ENCODE measurements around the gene RAD51AP1.
"Not testable (repeated sequence)": the region's sequence is repeated elsewhere in the genome, so short reads cannot be mapped to it uniquely, and the experiment has no call there.

Gene RAD51AP1

DNA sequence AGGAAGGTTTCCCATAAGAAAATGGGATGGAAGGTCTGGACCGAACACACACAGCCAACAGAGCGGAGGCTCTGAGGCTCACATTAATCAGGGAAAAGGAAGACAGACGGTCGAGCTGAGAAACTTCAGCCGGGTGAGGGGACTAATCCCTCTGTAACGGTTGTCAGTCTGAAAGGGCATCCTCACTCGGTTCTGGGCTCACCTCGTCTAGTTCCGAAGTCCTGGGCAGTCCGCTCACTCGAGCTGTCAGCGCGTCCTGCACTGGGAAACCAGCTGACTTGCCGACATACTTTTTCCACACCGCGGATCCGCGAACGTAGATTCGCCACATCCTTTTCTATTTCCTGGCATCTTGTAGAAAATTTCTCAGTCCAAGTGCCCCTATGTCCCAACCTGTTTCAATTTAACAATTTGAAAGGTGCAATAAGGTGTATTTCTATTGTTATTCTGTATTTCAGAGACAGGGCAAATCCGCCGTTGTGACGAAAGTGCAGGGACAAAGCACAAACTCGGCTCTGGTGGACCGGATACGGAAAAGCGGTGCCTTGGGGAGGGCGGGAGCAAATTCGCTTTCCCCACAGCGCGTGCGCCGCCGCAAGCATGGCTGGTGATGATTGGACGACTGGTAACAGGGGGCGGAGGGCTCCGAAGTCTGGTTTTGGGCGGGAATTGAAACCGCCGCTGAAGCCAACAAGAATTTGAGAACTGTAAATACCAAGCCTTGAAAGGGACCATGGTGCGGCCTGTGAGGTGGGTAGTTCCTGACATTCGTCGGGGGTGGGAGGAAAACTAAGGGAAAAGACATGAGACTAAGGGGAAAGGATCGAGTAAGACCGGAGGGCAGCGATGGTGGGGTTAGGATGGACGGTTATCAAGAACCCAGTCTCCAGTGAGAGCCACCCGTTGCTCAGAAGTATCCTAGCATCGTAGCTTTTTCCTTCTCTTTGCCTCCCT, at the start of gene RAD51AP1:
TSS of gene RAD51AP1 (plus strand) at position 684 of the 954 bp plus-strand sequence. CDS start at position 734, 50 bp downstream.
- DNase-seq: peak; percentile 97

GRCh38 chr12:4489556-4489955, 49.1 kb upstream of the RAD51AP1 start:
- DNase-seq: no peak

DNA sequence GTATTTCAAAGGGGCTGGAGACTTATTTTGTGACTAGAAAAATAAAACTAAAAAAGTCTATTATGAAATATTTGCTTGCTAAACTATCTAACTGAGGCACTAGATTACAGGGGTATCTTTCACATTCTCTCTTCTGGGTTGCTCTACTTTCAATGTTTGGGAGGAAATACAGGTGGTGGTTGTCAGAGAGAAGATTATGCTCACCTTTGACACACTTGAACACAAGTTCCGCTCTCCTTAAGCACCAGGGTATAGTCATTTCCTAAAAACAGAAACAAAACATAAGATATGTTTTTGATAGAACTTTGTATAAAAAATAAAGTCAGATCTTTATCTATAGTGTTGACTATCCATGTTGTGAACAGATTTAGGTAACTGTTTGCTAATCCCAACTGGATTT, 47.7 kb upstream of the RAD51AP1 start:
- no peak for DNase-seq

- no peak for DNase-seq
Measured at GRCh38 chr12:4496145-4496838, 42.4 kb upstream of the RAD51AP1 start.

- DNase-seq: no peak
Measured at GRCh38 chr12:4499186-4499585, 39.5 kb upstream of the RAD51AP1 start.

DNA sequence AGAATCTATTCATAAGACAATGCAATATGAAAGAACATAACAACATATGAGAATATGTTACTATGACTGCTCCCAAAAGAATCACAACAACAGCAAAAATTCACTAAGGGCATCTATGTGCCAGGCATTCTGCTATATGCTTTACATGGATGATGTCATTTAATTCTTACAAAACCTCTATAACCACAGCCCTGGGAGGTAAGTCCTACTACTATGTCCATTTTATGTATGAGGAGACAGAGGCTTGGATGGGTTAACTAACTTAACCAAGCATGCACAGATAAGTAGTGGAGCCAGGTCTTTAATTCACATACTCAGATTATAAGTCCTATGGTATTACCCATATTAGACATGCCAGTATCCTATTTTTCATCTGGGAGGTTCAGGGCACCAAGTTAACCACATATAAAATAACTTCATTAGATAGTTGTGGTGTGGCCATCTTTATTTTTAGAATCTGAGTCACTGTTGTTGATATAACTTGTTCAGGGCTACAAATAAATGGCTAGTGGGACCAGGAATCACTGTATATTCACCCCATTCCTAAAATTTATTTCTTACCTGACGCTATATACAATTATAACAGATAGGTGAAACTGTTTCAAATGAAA, 33.2 kb upstream of the RAD51AP1 start:
- no peak for DNase-seq

DNA sequence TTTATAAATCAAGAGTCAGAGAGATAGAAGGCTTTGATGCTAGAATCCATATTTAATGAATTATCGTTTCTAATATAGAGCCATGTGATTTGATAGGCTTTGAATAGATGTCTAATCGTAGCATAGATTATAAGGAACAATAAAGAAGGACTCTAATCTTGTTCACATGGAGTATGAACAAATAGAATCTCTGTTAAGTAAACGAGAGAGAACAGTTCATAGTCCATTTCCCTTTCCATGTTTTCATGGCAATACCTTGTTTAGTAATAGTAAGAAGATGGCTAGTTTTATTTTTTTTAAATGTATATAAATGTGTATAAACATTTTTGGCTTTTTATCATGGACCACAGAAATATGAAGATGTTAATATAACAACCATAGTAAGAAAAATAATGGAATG, 32.3 kb upstream of the RAD51AP1 start:
- no peak for DNase-seq

GRCh38 chr12:4506870-4507269, 31.8 kb upstream of the RAD51AP1 start:
- no peak for DNase-seq

- not testable (repeated sequence) for DNase-seq
Measured at GRCh38 chr12:4508503-4508902, 30.2 kb upstream of the RAD51AP1 start.

- not testable (repeated sequence) for DNase-seq
Measured at GRCh38 chr12:4509269-4509668, 29.4 kb upstream of the RAD51AP1 start.

DNA sequence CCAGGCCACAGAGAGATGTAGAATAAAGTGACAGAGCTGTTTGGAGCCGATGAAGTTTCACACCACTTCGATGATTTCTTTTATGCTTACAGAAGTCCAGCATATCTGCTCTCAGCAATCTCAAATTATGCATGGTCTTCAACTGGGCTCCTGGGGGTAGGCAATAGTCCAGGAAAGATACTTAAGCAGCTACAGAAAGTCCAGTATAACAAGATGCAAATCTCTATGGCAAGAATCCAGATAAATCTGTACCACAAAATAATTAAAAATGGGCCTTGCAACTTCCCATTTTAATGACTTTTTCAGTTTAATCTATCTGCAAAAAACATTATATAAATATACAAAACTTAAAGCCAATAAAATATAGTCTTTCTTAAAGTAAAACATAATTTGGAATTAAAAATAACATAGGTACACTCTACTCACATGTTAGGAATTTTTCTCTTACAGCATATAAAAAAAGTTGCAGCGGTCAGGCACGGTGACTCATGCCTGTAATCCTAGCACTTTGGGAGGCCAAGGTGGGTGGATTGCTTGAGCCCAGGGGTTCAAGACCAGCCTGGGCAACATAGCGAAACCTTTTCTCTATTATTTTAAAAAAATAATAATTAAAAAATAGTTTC, 20.5 kb upstream of the RAD51AP1 start:
- no peak for DNase-seq

DNA sequence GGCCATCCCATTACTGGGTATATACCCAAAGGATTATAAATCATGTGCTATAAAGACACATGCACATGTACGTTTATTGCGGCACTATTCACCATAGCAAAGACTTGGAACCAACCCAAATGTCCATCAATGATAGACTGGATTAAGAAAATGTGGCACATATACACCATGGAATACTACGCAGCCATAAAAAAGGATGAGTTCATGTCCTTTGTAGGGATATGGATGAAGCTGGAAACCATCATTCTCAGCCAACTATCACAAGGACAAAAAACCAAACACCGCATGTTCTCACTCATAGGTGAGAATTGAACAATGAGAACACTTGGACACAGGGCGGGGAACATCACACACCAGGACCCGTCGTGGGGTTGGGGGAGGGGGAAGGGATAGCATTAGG, 15.2 kb upstream of the RAD51AP1 start:
- DNase-seq: not testable (repeated sequence)

GRCh38 chr12:4526923-4527546, 11.7 kb upstream of the RAD51AP1 start:
- no peak for DNase-seq

GRCh38 chr12:4530160-4530559, 8.5 kb upstream of the RAD51AP1 start:
- no peak for DNase-seq

GRCh38 chr12:4530982-4531586, 7.6 kb upstream of the RAD51AP1 start:
- DNase-seq: no peak

GRCh38 chr12:4535092-4535491, 3.6 kb upstream of the RAD51AP1 start:
- DNase-seq: no peak

GRCh38 chr12:4535871-4536270, 2.8 kb upstream of the RAD51AP1 start:
- no peak for DNase-seq

DNA sequence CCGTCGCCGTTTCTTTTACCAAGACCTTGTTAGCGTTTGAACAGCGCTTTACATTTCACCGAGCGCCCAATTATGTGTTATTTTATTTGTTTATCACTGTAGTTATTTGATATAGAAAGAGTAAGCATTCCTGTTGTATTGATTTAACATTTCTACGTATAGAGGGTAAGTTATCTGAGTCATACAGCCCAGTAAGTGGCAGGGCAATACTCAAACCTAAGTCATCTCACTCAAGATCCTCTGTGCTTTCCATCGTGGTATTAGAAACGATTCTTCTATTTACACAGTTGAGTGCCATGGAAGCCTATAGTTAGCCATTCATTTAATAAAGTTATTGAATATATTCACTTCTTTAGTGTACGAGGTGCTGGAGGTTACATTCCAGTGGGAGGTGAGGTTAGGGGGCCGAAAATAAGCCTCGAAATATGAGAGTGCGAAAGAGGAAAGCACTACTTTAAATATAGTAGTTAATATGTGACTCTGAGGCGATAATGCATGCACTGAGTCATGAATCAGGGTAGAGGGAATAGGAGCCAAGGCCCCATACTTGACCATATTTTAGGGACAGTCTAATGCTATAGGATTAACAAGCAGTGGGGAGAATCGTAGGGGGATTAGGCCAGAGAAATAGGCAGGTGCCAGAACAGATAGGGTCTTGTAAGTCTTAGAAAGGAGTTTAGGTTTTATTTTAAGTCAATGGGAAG, 629 bp downstream of the RAD51AP1 start:
- no peak for DNase-seq

DNA sequence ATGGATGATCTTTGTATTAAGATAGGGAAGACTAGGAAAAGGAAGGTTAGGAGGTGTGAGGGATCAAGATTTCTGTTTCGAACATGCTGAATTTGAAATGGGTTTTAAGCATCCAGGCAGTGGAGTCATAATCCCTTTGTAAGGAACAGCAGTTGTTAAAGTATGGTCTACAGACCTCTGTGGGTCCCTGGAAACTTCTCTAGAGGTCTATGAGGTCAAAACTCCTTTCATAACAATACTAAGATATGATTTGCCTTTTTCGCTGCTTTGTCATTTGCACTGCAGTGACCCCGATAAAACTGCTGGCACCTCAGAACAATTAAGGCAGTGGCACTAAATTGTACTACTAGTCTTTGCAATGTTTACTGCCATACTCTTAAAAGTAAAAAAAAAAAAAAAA, 1.5 kb downstream of the RAD51AP1 start:
- DNase-seq: no peak

GRCh38 chr12:4540638-4541037, 1.9 kb downstream of the RAD51AP1 start:
- DNase-seq: no peak

DNA sequence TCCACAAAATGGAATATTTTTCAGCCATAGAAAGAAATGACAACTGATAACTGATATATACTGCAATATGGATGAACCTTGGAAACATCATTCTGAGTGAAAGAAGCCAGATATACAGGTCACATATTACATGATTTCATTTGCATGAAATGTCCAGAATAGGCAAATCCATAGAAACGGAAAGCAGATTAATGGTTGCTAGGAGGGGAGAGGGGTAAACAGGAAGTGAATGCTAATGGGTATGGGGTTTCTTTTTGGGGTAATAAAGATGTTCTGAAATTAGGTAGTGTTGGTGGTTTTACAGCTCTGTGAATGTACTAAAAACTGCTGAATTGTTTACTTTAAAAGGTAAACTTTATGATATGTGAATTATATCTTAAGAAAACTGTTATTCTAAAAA, 6.5 kb downstream of the RAD51AP1 start:
- DNase-seq: no peak

DNA sequence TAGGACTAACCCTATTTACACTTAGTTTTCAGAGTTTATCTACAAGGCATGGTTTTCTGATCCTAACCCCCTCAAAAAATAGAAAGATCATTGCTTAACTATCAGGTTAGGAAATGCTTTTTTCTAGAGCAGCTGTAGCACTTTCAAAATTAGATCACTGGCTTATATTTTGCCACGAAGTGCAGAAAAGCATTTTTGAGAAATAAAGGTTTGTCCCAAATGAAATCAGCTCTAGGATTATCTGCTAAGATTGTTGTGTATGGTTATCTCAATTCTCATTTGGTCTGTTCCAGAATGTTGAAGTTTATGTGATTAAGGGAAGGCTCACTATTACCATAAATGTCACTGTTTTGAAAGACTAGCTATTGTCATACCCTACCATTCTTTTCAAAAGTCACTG, 13.5 kb downstream of the RAD51AP1 start:
- DNase-seq: no peak

Measured in NCI-H1105 (cell line).